CD4-positive, alpha-beta T cell treated with Interleukin-6 for 4 hours (primary cell): ENCODE data around the gene ZBTB44.
"Not testable (repeated sequence)": the region's sequence is repeated elsewhere in the genome, so short reads cannot be mapped to it uniquely, and the experiment has no call there.

ENCODE experiments used
- DNase-seq: peaks from one replicate; pipeline ENCODE4 v3.0.0-alpha.2; 2020; ENCODE audit warnings: mixed read lengths

ZBTB44 gene

GRCh38 chr11:130246270-130246669 lies 68.4 kb downstream of the ZBTB44 start:
- no peak for DNase-seq

DNA sequence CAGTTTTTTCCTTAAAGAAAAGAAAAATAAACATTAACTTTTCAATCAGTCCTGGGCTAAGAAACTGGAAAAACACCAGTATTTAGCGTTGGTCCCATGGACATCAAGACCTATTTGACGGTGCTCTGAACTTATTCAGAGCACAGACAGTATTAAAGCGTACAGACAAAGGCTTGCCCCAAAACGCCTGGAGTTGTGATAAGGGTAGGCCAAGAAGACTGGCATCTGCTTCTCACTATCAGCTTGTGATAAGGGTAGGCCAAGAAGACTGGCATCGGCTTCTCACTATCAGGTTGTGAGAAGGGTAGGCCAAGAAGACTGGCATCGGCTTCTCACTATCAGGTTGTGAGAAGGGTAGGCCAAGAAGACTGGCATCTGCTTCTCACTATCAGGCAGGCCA lies 69.3 kb downstream of the ZBTB44 start:
- not testable (repeated sequence) for DNase-seq

DNA sequence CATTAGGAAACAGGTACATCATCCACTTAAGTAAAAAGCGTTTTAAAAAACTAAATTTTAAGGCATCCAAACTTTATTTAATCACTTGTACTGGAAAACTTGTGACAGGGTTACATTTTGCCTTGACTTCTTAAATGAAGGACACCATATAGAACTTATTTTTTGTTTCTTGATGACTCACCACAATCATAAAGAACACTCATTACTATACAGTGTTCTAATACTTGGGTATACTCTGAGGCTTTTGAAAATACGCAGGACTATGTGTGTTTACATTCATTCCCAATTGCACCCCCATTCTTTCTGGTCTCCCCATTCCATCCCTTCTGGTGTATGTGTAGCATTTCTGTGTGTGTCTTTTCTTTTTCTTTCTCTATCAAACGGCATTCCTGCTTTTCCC lies 69.9 kb downstream of the ZBTB44 start:
- no peak for DNase-seq

GRCh38 chr11:130243816-130244215 lies 70.9 kb downstream of the ZBTB44 start:
- DNase-seq = no peak

GRCh38 chr11:130241713-130242112 lies 73.0 kb downstream of the ZBTB44 start:
- no peak for DNase-seq

DNA sequence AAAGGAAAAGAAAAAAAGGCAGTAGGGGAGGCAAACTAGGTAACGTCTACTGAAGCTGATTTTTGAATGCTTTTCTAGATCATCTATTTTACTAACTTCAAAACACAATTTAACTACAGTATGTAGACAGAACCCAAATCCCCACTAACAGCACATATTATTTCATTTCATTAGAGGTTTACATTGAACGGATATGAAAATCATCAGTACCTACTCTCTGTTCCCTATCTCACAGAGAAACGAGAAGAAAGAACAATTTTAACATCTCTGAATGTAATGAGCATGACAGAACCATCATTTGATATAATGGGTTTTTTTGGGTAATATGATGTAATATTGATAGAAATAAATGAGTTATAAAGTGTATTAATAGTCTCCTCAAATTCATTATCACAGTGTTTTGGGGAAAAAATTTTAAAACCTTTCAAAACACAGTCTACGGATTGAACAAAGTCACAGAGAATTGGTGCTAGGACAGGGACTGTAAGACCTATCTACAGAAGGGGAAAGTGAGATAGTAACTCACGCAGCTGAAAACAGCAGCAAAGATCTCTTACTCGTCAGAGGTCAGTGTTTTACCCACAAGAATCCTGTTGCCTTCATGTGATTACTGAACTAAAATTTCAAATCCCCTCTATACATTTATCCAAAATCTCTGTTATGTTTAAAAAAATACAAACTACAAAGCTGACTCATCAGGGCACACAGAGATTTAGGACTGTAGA lies 77.3 kb downstream of the ZBTB44 start:
- DNase-seq = no peak

GRCh38 chr11:130234315-130234714 lies 80.4 kb downstream of the ZBTB44 start:
- no peak for DNase-seq

DNA sequence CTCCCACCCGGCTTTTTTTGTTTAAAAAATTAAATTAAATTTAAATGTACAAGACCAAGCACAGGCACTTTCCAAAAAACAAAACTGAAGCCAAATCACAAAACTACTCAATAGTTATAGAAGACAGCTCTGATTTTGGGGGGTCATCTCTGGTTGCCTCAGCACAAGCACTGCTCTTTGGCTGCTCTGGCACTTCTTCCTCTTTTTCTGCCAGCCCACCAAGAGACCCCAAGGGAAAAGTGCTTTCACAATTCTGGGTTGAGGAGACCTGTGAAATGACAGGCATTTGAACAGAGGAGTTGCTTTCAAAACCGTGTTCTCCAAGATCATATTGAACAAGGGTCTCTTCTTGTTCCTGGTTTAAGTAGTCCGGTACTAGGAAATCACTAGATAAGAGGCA lies 80.8 kb downstream of the ZBTB44 start:
- DNase-seq = not testable (repeated sequence)

DNA sequence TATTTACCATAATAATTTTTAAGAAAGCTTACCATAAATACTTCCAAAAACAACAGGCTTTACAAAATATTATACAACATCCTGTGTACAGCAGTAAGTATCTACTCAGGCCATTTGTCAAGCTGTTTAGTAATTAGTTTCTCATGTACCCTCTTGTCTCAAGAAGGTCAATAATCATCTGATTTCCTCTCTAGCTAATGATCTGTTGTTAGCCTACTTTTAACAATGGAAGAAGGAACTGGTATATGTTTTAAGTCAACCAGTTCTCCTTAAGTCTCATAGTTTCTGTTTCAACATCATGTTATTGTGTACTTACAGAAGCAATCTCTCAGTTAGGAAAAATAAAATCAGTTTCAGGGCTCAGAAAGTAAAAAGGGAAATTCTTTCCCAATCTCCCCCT lies 81.2 kb downstream of the ZBTB44 start:
- not testable (repeated sequence) for DNase-seq

DNA sequence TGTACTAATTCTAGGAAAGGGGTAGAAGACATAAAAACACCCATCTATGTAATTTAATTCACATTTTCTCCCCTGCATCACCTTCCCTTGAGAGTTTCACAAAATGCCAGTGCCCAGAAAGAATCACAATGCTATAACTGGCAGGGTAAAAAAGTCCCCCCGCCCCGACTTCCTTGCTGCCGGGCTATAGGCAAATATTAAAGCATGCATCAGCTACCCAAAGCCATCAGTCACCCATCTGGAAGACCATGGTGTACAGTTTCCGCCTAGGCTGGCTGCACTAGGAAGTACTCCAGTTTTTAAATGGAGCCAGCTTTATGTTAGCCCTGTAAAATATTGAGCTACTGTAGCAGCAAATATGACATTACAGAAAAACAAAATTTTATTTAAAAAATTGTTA lies 87.3 kb downstream of the ZBTB44 start:
- no peak for DNase-seq

GRCh38 chr11:130223291-130223971 lies 91.3 kb downstream of the ZBTB44 start:
- no peak for DNase-seq

GRCh38 chr11:130220311-130221035 lies 94.2 kb downstream of the ZBTB44 start:
- DNase-seq = no peak

DNA sequence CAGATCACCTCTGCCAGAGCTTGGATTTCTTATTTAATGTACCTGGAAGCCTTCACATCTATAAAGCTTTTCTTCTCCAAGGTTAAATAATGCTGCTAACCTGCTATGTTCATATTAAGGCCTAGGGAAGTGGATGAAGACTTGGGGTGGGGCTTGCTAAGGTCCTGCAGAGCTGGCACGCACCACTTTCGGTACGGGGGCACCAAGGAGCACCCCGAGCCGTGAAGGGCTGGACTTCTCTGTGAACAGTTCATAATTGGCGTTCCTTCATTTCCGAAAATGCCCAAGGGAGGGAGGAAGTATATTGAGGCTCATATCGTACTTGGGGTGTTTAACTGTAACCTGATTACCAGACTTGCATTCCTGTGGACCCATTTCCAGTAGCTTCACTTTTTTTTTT lies 95.6 kb downstream of the ZBTB44 start:
- no peak for DNase-seq

- DNase-seq = no peak
Measured at GRCh38 chr11:130218501-130219070, 96.1 kb downstream of the ZBTB44 start.

- no peak for DNase-seq
Measured at GRCh38 chr11:130217133-130218031, 97.3 kb downstream of the ZBTB44 start.

DNA sequence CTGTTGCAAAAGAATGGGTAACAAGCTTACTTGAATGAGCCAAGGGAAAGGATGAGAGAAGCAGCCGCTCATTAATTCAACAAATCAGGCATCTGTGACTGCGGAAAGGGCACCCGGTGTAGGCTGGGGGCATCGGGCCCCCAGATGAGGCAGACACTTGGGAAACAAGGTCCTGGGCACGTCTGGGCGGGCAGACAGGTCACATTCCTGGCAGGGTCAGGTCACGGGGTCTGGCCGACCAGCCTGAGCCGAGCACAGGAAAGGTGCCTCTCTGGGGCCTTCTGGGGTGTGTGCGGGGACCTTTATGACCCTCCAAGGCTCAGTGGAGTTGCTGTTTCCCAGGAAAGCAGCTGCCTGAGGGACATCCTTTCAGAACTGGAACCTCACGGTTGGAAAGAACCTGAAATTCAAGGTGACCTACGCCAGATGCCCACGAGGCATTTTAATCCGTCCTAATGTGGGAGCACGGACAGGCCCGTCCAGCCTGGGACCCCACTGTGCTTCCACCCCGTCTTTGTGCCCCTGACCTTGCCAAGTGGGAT lies 98.1 kb downstream of the ZBTB44 start:
- DNase-seq = no peak

DNA sequence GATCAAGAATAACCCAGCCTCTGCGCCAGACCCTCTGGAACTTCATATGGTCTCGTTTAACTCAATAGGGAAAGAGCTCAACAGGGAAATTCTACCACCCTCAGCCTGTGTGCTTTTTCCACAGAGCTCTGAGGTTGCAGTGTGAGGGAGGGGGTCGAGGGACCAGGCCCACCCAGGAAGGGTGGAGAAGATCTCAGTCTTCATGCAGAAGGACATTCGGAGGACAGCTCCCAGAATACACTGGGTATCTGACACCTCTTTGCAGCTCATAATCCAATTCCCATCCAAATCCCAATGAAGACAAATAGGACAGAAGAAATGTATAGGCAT lies 98.5 kb downstream of the ZBTB44 start:
- no peak for DNase-seq

DNA sequence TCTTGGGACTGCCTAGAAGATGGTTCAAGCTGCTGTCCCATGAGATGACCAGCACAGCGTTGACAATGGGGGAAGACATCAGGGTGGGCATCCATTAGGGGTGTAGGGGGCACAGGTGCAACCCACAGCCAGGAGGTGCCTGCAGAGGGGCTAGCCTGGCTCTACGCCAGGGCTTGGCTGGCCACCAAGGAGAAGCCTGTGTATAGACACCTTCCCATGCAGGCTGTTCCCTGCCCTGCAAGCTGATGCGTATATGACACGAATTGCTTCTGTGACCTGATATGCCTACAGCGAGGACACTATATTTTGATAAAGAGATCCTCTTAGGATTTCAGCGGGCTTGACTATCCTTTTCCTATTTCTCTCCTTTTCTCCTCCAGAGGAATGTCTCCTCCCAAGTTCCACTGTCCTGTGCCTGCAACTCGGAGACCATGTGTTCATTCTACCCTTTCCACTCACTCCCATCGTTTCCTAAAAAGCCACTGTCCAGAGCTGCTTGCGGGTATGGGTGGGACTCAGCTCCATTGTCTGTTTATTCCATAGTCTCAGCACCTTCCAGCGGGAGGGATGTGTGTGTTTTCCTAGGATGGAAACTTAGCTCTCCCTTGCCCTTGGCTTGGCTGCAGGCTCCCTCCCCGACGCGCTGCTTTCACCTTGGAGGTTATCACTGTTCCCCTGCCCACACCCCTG lies 99.0 kb downstream of the ZBTB44 start:
- DNase-seq = no peak

DNA sequence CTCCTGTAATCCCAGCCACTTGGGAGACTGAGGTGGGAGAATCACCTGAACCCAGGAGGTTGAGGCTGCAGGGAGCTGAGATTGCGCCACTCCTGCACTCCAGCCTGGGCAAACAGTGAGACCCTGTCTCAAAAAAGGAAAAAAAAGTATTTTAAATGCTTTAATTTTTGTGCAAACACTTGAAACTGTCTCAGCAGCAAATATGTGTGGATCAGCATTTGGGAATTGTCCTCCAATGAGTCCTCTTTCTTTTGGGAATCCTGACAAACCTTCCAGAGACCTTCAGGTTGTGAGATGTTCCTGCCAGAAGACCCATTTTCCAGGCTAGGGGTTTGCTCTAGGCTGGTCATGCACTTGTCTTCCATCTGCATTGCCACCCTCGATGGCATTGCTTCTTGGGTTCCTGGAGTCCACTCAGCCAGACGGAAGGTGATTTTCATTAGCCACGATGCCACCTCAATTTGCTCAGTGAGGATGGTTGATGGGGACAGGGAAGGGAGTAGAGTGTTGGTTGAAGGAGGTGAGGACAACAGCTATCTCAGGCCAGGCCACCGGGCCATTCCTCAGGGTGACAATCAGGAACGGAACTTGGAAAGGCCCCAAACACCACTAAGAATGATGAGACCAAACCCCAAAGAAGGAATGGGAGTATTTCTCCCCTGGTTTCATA lies 99.7 kb downstream of the ZBTB44 start:
- no peak for DNase-seq

DNA sequence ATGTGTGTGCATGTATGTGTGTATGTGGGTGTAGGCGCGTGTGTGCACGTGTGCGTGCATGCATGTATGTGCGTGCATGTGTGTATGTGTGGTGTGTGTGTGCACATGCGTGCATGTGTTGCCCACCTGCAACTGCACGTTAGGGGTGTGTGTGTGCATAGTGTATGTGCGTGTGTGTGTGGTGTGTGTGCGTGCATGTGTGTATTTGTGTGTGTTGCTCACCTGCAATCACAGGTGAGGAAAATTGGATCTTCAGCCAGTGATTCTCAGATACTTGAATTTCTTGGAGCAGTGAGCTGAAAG lies 100.8 kb downstream of the ZBTB44 start:
- DNase-seq = no peak
